Astrocyte (in vitro differentiated cells and primary cell): ENCODE data around the gene NCAM2.

Experiments used
- CTCF ChIP-seq: IDR thresholded peaks from 2 replicates; pipeline ENCODE4 v1.5.1; 2011; ENCODE audit warnings: low read depth, mild to moderate bottlenecking, inconsistent platforms, low read length, moderate library complexity; ENCODE audit not compliant: insufficient read depth
- EZH2 ChIP-seq: IDR thresholded peaks from 2 replicates; pipeline ENCODE4 v1.6.1; 2012; ENCODE audit warnings: mild to moderate bottlenecking, low read length, inconsistent platforms; ENCODE audit not compliant: insufficient read depth

DNA sequence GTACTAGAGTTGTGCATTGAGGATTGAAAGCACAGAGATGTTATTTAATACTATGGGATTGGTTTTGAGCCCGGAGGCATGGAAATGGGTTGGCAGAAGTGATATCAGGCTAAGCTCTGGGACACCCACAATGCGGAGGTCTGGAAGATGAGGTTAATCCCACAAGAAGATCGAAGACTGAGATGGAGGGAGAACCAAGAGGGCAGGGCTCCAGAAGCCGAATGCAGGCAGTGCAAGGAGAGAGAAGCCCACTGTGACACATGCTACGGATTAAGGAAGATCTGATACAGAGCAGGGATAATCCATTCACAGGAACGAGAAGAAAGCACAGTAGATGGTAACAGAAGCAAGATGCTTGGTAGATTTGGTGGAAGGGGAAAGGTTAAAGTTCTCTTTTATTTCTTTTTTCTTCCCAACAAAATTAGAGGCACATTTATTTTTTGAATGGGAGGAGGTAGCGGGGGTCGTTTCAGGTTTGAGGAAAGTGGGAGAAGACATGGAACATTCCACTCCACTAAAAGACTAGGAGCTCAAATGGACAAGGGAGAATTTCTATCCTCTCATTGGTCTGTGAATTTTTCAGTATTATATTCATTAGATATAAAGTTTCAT lies 113.2 kb downstream of the NCAM2 start:
- TF ChIP-seq CTCF (no peak), EZH2 (no peak)
